Measurements from ENCODE around the gene HYAL2.
A peak's percentile ranks its signal among the peaks of the same experiment; 100 is the strongest.
"Not testable (repeated sequence)": the region's sequence is repeated elsewhere in the genome, so short reads cannot be mapped to it uniquely, and the experiment has no call there.

Gene HYAL2

DNA sequence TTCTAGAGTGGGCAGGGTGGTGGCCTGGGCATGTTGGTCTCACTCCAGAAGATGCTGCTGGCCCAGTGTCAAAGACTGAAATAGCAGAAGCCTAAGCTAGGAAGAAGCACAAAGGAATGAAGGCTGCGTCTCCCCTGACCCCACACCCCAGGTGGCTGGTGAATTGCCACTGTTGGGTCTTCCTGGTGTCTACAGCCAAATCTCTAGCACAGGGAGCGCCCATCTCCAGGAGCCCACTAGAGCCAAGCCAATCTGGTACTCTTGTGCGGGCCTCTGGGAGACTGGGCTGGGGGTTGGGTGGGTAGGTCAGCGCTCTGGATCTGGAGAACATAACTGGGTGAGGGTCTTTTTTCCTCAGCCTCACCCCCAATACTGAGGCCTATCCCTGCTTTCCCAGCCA is 4.6 kb upstream of the HYAL2 start:
- no peak for DNase-seq

DNA sequence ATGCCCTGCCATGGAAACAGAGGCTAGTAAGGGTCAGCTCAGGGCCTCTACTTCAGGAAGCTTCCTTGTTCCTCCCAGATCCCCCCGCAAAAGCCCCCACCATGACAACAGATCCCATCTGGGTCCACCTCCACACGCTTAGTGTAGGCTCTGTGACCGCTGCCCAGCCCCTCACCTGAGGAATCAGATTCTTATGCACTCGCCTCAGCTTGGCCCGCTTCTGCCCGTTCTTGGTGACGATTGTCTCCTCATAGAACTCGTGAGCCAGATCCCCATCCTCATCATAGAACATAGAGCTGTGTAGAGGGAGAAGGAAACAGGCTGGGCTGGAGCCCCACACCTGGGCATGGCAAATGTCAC is 3.6 kb upstream of the HYAL2 start:
- peak; percentile 1 for DNase-seq

- no peak for DNase-seq
Measured at GRCh38 chr3:50325497-50326181, 3.1 kb upstream of the HYAL2 start.

GRCh38 chr3:50325113-50325480 is 2.6 kb upstream of the HYAL2 start:
- DNase-seq, result no peak

DNA sequence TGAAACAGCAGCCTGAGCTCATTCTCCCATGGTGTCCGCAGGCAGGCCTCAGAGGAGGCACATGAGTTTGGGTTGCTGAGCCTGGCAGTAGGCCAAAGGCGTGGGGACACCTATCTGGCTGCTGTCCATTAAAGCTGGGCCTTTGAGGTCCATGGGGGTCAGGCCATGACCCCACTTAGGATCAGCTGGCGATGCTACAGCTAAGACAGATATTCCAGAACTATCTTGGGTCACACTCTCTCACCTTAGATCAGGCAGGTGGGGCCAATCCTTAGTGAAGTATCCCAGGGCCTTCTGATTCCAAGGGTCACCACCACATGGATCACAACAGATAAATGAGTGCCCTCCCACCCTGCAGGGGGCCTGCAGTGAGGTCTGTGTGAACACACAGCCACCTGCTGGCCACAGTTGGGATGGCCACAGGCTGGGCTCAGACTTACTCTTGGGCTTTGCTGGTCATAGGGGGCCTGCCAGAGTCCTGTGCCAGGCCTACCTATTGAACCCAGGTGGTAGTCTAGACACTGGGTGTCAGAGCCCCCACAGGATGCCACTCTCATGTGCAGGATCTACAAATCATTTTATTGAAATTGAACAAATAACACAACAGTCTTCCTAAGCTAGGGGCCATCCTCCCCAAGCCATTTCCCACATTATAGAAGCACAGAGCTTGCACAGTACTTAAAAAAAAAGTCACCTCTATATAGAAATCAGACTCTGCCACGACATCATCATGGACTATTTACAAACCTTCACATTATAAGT is 2.0 kb upstream of the HYAL2 start:
- peak; percentile 70 for DNase-seq

DNA sequence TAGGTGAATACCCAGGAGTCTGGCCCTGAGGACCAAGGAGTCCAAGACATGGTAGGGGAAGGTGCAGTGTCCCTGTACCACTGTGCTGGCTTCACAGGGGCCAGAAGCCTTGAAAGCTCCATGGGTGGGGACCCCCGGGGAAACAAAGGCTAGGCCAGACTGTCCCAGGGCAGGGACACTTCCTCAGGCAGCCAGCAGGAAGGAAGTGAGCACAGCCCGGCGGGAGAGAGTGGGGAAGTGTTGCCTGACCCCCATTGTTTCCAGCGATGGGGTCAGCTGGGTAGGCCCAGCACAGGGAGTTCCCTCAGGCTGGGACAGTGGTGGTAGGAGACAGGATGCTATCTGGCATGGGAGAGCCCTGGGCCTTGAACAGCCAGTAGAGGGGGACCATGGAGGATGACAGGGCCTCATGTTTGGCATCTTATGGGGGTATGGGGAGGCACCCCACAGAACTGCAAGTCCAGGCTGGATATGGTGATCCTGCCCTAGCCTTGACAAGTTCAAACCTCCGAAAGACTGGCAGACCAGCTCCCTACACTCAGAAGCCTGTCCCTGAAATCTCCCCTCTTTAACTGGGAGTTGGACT is 1.2 kb upstream of the HYAL2 start:
- no peak for DNase-seq

GRCh38 chr3:50323092-50323600 is 601 bp upstream of the HYAL2 start:
- no peak for DNase-seq

DNA sequence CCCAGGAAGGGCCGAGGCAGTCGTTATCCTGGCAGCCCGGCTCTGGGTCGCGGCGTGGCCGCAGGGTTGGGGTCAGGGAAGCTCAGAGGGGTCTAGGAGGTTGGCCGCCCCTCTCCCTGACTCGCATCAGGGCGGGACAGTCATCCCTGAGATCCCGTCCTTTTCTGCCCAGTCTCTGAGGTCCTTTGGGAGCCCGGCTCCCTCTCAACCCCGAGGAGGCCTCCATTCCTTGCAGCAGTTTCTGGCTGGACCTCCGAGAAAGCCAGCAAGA is 495 bp downstream of the HYAL2 start:
- no peak for DNase-seq

GRCh38 chr3:50321336-50322114 is 1.0 kb downstream of the HYAL2 start:
- DNase-seq, result peak; percentile 87

- DNase-seq, result peak; percentile 81
Measured at GRCh38 chr3:50320853-50321335, 1.7 kb downstream of the HYAL2 start.

- no peak for DNase-seq
Measured at GRCh38 chr3:50319894-50320625, 2.5 kb downstream of the HYAL2 start.

- no peak for DNase-seq
Measured at GRCh38 chr3:50319181-50319893, 3.2 kb downstream of the HYAL2 start.

DNA sequence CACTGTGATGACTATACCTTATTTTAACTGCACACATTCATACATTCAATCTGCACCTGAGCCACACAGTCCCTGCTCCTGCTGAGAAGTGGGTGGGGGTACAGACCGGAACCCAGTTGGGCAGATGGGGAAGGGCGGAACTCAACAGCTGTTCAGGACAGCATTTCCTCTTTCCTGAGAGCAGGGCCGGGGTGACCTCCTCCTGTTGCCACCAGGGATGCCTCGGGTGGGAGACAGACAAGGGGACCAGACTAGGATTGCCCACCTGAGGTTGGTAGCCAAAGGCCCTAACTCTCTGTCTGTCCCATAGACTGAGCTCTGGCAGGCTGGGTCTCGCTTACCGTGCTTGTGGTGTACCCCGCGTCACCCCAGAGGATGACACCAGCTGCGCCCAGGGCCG is 3.9 kb downstream of the HYAL2 start:
- DNase-seq, result no peak

GRCh38 chr3:50318163-50318562 is 4.4 kb downstream of the HYAL2 start:
- no peak for DNase-seq

- no peak for DNase-seq
Measured at GRCh38 chr3:50317300-50317699, 5.2 kb downstream of the HYAL2 start.

- peak; percentile 81 for DNase-seq
Measured at GRCh38 chr3:50316657-50317242, 5.8 kb downstream of the HYAL2 start.

- DNase-seq, result no peak
Measured at GRCh38 chr3:50314816-50315215, 7.7 kb downstream of the HYAL2 start.

GRCh38 chr3:50314342-50314741 is 8.2 kb downstream of the HYAL2 start:
- DNase-seq, result no peak

DNA sequence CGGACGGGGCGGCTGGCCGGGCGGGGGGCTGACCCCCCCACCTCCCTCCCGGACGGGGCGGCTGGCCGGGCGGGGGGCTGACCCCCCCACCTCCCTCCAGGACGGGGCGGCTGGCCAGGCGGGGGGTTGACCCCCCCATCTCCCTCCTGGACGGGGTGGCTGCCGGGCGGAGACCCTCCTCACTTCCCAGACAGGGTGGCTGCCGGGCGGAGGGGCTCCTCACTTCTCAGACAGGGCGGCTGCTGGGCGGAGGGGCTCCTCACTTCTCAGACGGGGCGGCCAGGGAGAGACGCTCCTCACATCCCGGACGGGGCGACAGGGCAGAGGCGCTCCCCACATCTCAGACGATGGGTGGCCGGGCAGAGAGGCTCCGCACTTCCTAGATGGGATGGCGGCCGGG is 10.5 kb downstream of the HYAL2 start:
- DNase-seq, result not testable (repeated sequence)

- DNase-seq, result no peak
Measured at GRCh38 chr3:50304601-50305000, 17.9 kb downstream of the HYAL2 start.

GRCh38 chr3:50303013-50303815 is 19.3 kb downstream of the HYAL2 start, which contains the start of gene HYAL1:
Gene HYAL1 (minus strand): TSS chr3:50303574. CDS start chr3:50302956, 618 bp downstream.
- DNase-seq, result no peak

All from CD4-positive, alpha-beta T cell treated with Interleukin-17A for 4 hours (primary cell).